Esophagus squamous epithelium (tissue), 5 donors: ENCODE results near the gene CTNNA3. TPM values are rescaled to one million over a fixed set of nuclear protein-coding genes. Genes with fewer than 3 reads are reported as not detected.

Experiments used
- DNase-seq: peaks from one replicate; lab custom pipeline; 2025; lab: John Stamatoyannopoulos, UW
- H3K27ac ChIP-seq, 4 donors: fragments of 200-600 bp; sonication (generic); one replicate each; pipeline ENCODE4 v1.5.1; 2016 to 2019; ENCODE audit warnings: mild to moderate bottlenecking in 1 of 4
- H3K27me3 ChIP-seq, 4 donors: fragments of 200-600 bp; sonication (generic); 1 replicate in 3 of 4; 2 replicates in 1 of 4; pipeline versions ENCODE4 v1.5.1 to v1.6.0; 2017 to 2021; ENCODE audit warnings: antibody characterized with exemption in 1 of 4
- H3K36me3 ChIP-seq, 3 donors: fragments of 200-600 bp; sonication (generic); one replicate each; pipeline ENCODE4 v1.5.1; 2016 to 2019
- H3K4me1 ChIP-seq, 3 donors: fragments of 200-600 bp; sonication (generic); one replicate each; pipeline ENCODE4 v1.5.1; 2017 to 2019
- H3K4me3 ChIP-seq, 4 donors: fragments of 200-600 bp; sonication (generic); 1 replicate in 3 of 4; 2 replicates in 1 of 4; pipeline ENCODE4 v1.5.1; 2016 to 2019; ENCODE audit warnings: mild to moderate bottlenecking in 2 of 4, moderate library complexity in 1 of 4
- H3K9me3 ChIP-seq, 3 donors: fragments of 200-600 bp; sonication (generic); one replicate each; pipeline ENCODE4 v1.5.1; 2016 to 2019
- CTCF ChIP-seq, 6 experiments: fragments of 450-650 bp in 4 of 6; fragments of 200-600 bp in 2 of 6; sonication (generic) in 2 of 6; IDR thresholded peaks; one replicate each; pipeline ENCODE4 v1.5.1; 2016 to 2019; ENCODE audit warnings: antibody characterized with exemption in 6 of 6, mild to moderate bottlenecking in 4 of 6, moderate library complexity in 4 of 6
- POLR2A ChIP-seq, 4 donors: fragments of 450-650 bp; IDR thresholded peaks; one replicate each; pipeline ENCODE4 v1.6.1; 2017; ENCODE audit warnings: antibody characterized with exemption in 4 of 4, mild to moderate bottlenecking in 4 of 4, moderate library complexity in 3 of 4
- WGBS, 2 donors: methylation state at CpG; one replicate each; pipeline ENCODE4 v1.1.5; 2018; 5-methylcytosine and 5-hydroxymethylcytosine counted together
- intact Hi-C: fragments of 100-400 bp; cut with DNase I; formaldehyde crosslinking; loops from one replicate; pipeline ENCODE4 v1.15.0; 2022
- total RNA-seq, 4 donors: library from RNA; depleted of rRNA; stranded (reverse); fragments of >200 nt; gene quantifications; one replicate each; pipeline ENCODE4 v1.1.0, GENCODE V29; 2016
- donor health status: DM: yes; HTN: yes; CAD: no.

CTNNA3 gene
- total RNA-seq, 4 donors from 2014 or later, result 0.29 to 1.9 (median 0.61) TPM; not detected in 1

GRCh38 chr10:67550838-67551402, 145.1 kb downstream of the CTNNA3 start:
- 71 to 80% methylated on average over 5 to 15 of the region's 16 CpGs for WGBS, 2 donors

GRCh38 chr10:67550046-67550445, 145.9 kb downstream of the CTNNA3 start:
- intact Hi-C loops, result no loop called here
- WGBS, 2 donors, result 74 to 83% methylated on average over 2 of the region's 2 CpGs
- Histone ChIP-seq H3K27me3 (no peaks in the 10 kb centered on the region), H3K4me1 (no peaks in the 10 kb centered on the region), H3K4me3 (no peak overlapping the region), H3K9me3 (no peaks in the 10 kb centered on the region), H3K36me3 (no peaks in the 10 kb centered on the region), H3K27ac (no peak overlapping the region)
- DNase-seq, result no peak
- no peak for TF ChIP-seq CTCF (IDR thresholded peaks at IDR 0.05)
- TF ChIP-seq POLR2A (IDR thresholded peaks at IDR 0.05), result no peak

More at GRCh38 chr10:67550838-67551402, 145.1 kb downstream of the CTNNA3 start:
- H3K27ac ChIP-seq, result no peak overlapping the region
- no peaks in the 10 kb centered on the region for H3K27me3 ChIP-seq
- intact Hi-C loops, result no loop called here
- TF ChIP-seq POLR2A (IDR thresholded peaks at IDR 0.05), result no peak
- TF ChIP-seq CTCF (IDR thresholded peaks at IDR 0.05), result no peak
- H3K9me3 ChIP-seq, result no peaks in the 10 kb centered on the region
- DNase-seq, result no peak
- H3K4me1 ChIP-seq, result no peaks in the 10 kb centered on the region
- no peaks in the 10 kb centered on the region for H3K36me3 ChIP-seq
- no peak overlapping the region for H3K4me3 ChIP-seq

GRCh38 chr10:67549390-67549789, 146.6 kb downstream of the CTNNA3 start:
- no peaks in the 10 kb centered on the region for H3K27me3 ChIP-seq
- no peaks in the 10 kb centered on the region for H3K4me1 ChIP-seq
- 34 to 48% methylated on average over 2 of the region's 2 CpGs for WGBS, 2 donors
- TF ChIP-seq POLR2A (IDR thresholded peaks at IDR 0.05) (no peak), CTCF (IDR thresholded peaks at IDR 0.05) (no peak)
- H3K36me3 ChIP-seq, result no peaks in the 10 kb centered on the region
- no peak overlapping the region for H3K4me3 ChIP-seq
- H3K9me3 ChIP-seq, result no peaks in the 10 kb centered on the region
- DNase-seq, result no peak
- intact Hi-C loops, result no loop called here
- no peak overlapping the region for H3K27ac ChIP-seq

GRCh38 chr10:67541411-67541810, 154.6 kb downstream of the CTNNA3 start:
- no peak overlapping the region for H3K4me3 ChIP-seq
- no peak for DNase-seq
- TF ChIP-seq POLR2A (IDR thresholded peaks at IDR 0.05) (no peak), CTCF (IDR thresholded peaks at IDR 0.05) (no peak)
- H3K9me3 ChIP-seq, result no peaks in the 10 kb centered on the region
- no peaks in the 10 kb centered on the region for H3K27me3 ChIP-seq
- no peaks in the 10 kb centered on the region for H3K4me1 ChIP-seq
- intact Hi-C loops, result no loop called here
- no peak overlapping the region for H3K27ac ChIP-seq
- H3K36me3 ChIP-seq, result no peaks in the 10 kb centered on the region

- 44% methylated on average over 5 to 6 of the region's 6 CpGs for WGBS, 2 donors
- Histone ChIP-seq H3K4me3 (no peak overlapping the region), H3K4me1 (no peaks in the 10 kb centered on the region), H3K27ac (no peak overlapping the region), H3K9me3 (no peaks in the 10 kb centered on the region), H3K27me3 (no peaks in the 10 kb centered on the region), H3K36me3 (no peaks in the 10 kb centered on the region)
- DNase-seq, result no peak
- TF ChIP-seq CTCF (IDR thresholded peaks at IDR 0.05) (no peak), POLR2A (IDR thresholded peaks at IDR 0.05) (no peak)
- intact Hi-C loops, result no loop called here
Measured at GRCh38 chr10:67539312-67539711, 156.7 kb downstream of the CTNNA3 start.
